HG03039 (cell line): ENCODE measurements around the gene KATNB1.
"Not testable (repeated sequence)": the region's sequence is repeated elsewhere in the genome, so short reads cannot be mapped to it uniquely, and the experiment has no call there.

Source experiments
- ATAC-seq: cut with Tn5 transposase; IDR thresholded peaks from one replicate; pipeline ENCODE4 v1.9.1; 2021; ENCODE audit warnings: mild to moderate bottlenecking, moderate library complexity; ENCODE audit not compliant: unreplicated experiment

The KATNB1 gene

DNA sequence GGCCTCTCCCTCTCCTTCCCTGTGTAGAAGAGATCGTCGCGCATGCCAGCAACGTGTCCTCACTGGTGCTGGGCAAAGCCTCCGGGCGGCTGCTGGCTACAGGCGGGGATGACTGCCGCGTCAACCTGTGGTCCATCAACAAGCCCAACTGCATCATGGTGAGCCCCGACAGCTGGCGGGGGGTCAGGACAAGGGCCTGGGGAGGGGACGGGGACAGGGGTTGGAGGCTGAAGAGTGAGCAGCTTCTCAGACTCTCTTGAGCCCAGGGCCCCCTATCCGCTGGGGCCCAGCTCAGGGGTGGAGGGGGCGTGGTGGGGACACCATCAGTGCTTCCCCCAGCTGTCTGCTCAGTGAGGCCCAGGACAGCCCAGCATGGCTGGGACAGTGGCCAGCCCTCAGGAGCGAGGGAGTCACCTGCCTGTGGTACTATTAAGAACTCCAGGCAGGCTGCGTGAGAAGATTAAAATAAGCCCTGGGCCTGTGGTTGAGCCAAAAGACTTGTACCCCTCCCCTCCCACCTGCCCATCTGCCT lies 6.2 kb downstream of the KATNB1 start:
- no peak for ATAC-seq

DNA sequence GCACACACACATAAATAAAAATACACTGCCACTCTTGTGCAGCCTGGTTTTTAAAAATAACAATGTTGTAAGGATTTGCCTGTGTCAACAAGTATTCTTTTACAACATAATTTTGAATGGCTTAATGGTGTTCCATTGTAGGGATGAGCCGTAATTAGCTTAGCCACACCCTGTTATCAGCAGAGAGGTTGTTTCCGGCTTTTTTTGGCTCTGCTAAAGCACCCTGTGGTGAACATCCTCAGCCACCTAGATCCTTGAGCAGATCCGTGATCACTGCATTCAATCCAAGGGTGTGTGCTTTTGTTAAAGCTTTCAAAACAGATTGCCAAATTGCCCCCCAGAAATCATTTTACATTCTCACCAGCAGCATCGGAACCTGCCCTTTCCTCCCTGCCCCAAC lies 7.0 kb downstream of the KATNB1 start:
- ATAC-seq, result no peak

DNA sequence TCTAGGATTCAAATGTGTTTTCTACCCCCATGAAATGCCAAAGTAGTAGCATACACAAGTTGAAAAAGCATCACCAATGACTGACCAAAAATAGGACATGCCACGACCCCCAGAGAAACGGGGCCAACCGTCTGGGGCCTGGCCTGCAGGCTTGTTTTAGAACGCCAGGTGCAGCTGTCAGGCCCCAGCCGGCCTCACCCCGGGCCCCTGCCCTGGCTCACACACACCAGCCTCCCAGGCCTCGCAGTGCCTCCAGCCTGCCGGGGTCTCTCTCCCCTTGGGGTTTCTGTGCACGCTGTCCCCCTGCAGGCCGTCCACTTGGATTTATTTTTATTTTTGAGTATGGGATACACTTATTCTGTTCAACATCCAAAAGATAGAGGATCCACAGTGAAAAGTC lies 7.9 kb downstream of the KATNB1 start:
- ATAC-seq, result no peak

DNA sequence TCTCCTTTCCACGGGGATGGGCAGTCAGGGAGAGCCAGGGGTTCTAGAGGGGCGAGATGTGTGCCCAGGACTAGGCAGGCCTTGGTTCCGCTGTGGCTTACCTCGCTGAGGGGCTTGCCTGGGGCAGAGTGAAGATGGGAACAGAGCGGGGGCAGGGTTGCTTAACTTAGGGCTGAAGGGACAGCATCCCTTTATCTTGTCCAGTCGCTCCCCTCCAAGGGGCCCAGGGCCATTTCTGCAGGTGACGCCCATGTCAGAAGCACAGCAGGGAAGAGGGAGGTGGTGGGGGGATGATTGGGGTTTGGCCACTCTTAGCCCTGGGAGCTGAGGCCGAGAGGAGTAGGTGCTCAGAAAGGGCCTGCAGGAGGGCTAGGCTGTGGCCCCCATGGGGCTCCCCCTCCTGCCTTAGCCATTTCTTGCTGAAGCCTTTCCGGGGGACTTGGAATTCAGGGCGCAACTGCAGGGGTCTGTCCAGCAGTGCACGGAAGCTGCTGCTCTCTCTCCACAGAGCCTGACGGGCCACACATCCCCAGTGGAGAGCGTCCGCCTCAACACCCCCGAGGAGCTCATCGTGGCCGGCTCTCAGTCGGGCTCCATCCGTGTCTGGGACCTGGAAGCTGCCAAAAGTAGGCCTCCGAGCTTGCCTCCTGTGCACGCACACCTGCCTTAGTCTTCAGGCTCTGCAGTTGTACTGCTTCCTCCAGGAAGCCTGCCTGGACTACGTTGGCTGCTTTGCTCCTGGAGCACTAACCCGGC lies 8.5 kb downstream of the KATNB1 start:
- ATAC-seq, result no peak

DNA sequence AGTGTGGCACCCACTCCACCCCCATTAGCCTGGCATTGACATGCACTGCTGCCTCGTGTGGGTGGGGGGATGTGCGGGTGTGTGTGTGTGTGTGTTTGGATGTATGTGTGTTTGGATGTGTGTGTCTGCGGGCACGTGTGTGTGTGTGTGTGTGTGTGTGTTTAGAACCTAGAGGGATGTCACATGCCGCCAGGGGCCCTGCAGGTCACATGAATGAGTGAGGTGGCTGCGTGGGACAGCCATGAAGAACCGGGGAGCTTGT lies 9.0 kb downstream of the KATNB1 start:
- ATAC-seq, result no peak

DNA sequence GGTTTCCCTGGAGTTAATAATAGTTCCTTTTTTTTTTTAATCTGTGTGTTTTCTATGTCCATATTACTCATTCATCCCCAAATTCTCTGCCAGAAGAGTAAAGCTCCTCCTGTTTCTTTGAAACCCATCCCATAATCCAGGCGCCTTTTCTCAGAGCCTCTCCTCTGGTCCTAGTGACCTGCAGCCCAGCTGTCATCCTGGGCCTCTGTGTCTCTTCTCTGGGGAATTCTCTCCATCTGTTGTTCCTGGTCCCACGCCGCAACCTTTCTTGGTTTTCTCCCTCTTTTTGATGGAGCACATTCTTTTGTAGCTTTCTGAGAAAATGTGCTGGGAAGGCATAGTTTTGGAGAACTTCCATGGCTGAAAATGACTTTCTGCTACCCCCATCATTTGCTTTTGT lies 10.2 kb downstream of the KATNB1 start:
- ATAC-seq, result no peak

DNA sequence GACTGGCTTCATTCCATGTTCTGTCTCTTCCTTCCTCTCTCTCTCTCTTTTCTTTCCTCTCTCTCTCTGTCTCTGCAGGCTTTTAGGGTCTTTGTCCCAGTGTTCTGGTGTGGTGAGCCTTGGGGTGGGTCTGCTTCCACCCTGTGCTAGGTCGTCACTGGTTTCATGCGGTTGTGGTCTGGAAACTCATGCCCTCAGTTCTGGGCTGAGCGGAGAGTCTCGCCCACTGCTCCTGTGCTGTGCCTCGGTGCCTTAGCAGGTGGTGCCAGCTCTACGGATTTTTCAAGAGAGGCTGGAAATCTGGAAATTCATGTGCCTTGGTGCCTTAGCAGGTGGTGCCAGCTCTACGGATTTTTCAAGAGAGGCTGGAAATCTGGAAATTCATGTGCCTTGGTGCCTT lies 10.7 kb downstream of the KATNB1 start:
- ATAC-seq, result not testable (repeated sequence)

DNA sequence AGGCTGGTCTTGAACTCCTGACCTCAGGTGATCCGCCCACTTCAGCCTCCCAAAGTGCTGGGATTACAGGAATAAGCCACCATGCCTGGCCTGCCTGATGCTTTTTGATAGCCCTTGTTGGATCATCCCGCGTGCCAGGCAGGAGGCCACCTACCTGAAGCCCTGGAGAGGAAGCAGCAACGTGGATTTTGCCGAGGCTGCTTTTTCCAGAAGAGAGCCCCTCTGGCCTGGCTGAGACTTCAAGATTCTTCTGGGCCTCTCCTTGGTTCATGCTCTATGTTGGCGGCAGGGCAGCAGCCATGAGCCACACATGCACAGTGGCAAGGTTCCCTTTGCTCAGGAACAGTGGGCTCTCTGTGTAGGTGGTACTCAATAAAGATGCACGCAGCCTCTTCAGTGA lies 11.5 kb downstream of the KATNB1 start:
- ATAC-seq, result no peak

DNA sequence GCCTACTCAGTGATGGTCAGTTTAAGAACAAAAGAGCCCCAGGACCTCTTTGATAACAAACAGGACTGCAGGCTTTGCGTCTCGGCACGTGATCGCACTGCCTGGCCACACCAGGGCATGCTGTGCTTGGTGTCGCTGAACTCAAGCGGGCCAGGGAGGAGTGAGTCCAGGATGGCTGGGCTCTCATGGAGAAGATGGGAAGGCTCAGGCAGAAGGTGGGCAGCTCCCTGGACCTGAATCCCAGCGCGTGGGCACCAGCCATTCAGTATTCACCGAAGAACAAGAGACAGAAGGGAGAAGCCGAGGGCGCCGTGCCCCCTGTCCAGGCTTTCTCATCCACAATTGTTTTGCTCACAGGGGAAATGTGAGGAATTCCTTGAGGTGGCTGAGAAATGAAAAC lies 11.9 kb downstream of the KATNB1 start:
- ATAC-seq, result no peak

DNA sequence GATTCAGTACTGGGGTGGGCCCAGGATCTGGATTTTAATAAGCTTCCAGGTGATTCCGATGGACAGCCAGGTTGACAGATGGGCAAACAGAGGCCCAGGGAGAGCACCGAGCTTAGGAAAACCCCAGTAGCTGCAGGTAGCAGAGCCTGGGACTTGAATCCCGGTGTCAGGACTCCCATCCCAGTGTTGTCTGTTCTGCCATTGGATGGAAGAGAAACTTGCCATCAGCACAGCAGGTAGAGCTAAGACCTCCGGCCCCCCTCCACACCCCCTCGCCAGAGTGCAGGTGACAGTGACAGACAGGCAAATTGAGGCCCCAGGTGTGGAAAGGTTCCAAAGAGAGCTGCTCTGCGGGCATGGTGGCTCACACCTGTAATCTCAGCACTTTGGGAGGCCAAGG lies 12.4 kb downstream of the KATNB1 start:
- no peak for ATAC-seq

DNA sequence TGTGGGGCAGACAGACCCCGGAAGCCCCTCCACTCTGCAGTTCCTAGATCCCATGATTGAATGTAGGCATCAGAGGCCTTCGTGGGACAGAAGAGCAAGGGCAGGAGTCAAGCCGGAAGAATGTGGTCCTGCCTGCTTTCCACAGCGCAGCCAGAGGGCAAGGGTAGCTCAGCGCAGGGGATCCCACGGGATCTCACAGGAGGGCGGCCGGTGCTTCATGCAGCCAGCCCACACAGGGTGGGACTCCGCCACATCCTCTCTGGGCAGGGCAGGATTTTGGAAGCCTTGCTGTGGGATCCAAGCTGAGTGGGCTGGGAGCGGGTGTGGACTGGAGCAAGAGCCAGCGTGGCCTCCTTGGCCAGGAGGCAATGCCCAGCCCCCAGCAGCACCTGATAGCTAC lies 13.0 kb downstream of the KATNB1 start:
- ATAC-seq, result no peak

DNA sequence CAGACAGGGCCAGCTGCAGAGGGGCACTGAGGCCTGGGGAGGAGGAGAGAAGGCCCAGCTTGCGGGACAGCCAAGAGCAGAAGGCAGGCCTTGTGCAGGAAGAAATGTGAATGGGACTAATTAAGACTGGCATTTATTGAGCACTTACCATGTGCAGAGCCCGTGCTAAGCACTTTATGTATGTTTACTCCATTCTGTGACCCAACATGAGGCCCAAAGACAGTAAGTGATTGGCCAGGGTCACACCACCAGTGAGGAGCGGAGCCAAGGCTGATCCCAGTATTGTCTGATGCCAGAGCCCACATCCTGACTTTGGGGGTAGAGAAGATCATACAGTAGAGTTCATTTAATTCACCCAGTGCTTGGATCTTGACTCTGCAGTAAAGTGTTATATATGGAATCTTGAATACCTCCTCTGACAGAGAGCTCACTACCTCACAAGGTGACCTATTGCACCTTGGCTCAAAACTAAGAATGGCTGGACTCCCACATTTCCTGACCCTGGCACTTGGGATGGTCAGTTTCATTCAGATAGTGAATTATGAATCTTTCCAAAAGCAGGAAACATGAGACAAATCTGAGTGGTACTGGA lies 13.6 kb downstream of the KATNB1 start:
- no peak for ATAC-seq

DNA sequence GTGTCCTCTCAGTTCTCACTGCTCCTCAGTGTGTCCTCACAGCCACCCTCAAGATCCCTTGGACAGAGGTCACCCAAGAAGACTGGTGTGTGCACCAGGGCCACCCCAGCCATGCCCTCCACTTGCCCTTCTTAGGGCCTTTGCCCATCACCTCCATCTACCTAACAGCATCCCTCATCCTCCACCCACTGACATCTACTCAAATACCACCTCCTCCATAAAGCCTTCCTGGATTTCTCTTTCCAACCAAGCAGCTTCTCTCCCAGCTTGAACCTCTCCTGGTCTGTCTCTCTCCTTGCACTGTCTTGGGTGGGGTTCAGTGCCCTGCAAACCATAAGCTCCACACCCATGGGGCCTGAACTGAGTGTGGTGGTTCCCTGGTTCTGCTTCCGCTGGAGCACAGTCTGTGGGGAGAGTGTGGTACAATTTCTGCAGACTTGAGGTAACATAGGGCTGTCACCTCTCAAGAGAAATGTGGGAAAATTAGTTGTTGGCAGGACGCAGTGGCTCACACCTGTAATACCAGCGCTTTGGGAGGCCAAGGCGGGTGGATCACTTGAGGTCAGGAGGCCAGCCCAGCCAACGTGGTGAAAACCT lies 14.4 kb downstream of the KATNB1 start:
- no peak for ATAC-seq

DNA sequence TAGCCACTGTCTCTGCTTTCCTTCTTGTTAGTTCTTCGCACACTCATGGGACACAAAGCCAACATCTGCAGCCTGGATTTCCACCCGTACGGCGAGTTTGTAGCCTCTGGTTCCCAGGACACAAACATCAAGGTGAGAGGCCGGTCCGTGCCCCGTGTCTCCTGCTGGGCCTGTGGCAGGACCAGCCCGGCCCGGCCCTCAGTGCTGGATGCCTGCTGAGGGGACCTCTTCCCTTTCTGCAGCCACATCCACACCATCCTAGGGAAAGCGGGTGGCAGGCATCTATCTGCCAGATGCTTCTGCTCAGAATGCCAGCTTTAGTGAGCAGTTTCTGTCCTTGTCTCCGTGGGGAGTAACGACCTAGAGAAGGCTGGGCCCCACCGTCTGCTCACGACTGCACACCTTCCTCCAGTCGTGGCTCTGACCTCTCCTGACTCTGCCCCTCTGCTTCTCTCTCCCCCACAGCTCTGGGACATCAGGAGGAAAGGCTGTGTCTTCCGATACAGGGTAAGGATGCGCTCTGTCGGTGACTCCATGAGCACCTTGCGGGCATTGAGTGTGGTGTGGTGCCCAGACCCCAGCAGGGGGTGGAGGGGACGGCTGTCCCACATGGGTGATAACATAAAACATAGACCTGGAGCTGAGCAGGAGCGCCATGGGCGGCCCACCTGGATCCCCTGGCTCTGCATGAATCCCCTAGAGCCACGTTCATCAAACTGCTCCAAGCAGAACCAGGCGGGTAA lies 15.4 kb downstream of the KATNB1 start:
- ATAC-seq, result no peak

DNA sequence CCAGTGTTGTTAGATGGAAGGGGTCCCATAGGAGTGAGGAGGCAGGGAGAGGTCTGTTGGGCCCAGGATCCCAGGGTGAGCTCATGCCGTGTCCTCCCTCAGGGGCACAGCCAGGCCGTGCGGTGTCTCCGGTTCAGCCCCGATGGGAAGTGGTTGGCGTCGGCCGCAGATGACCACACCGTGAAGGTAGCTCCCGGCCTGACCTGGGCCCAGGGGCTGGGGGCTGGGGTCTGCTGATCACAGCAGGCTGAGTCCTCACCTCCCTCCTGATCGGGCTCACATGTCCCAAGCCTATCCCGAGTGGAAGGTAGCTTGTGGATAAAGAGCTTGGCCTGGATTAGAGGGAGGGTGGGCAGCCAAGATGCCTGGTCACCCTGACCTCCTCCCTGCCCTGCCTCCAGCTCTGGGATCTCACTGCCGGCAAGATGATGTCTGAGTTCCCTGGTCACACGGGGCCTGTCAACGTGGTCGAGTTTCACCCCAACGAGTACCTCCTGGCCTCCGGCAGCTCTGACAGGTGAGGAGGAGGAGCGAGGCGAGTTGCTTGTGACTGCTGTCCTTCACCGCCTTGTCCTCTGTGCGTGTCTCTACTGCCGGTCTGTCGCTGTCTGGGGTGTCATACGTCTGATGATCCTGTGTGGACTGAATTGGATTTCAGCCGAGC lies 16.1 kb downstream of the KATNB1 start:
- ATAC-seq, result no peak

DNA sequence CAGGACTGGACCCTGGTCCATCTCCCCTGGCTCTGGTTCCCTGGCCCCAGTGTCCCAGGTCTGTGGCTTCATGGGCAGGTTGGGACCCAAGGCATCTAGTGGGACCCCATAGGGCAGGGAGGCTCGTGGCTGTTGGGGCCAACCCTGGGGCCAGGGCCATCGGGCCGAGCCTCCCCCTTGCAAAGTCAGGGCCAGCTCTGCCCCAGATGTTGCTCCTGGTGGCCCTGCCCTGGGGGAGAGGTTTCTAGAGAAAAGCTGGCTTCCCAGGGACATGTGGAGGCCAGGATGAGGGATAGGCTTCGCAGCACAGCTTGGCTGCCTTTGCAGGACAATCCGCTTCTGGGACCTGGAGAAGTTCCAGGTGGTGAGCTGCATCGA lies 16.6 kb downstream of the KATNB1 start:
- ATAC-seq, result no peak

DNA sequence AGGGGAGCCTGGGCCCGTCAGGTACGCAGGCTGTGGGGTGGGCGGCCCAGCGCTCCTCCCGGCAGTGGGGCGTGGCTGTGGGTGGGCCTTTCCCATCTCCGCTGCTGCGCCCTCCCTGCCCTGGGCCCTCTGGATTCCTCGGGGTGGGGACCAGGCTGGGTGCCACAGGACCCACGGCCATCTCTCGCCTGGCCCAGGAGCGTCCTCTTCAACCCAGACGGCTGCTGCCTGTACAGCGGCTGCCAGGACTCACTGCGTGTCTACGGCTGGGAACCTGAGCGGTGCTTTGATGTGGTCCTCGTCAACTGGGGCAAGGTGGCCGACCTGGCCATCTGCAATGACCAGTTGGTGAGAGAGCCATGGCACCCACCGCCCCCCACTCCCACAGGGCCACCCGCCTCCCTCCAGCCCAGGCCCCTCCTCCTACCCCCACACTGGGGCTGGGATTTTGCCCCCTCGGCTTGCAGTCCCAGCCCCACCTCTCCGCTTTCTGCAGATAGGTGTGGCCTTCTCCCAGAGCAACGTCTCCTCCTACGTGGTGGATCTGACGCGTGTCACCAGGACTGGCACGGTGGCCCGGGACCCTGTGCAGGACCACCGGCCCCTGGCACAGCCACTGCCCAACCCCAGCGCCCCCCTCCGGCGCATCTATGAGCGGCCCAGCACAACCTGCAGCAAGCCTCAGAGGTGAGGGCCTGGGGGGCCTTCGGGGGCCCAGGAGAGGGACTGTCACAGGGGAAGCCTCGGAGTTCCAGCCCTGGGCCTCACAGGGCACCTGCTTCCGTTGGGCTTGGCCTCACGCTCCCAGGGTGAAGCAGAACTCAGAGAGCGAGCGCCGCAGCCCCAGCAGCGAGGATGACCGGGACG lies 17.2 kb downstream of the KATNB1 start:
- no peak for ATAC-seq

DNA sequence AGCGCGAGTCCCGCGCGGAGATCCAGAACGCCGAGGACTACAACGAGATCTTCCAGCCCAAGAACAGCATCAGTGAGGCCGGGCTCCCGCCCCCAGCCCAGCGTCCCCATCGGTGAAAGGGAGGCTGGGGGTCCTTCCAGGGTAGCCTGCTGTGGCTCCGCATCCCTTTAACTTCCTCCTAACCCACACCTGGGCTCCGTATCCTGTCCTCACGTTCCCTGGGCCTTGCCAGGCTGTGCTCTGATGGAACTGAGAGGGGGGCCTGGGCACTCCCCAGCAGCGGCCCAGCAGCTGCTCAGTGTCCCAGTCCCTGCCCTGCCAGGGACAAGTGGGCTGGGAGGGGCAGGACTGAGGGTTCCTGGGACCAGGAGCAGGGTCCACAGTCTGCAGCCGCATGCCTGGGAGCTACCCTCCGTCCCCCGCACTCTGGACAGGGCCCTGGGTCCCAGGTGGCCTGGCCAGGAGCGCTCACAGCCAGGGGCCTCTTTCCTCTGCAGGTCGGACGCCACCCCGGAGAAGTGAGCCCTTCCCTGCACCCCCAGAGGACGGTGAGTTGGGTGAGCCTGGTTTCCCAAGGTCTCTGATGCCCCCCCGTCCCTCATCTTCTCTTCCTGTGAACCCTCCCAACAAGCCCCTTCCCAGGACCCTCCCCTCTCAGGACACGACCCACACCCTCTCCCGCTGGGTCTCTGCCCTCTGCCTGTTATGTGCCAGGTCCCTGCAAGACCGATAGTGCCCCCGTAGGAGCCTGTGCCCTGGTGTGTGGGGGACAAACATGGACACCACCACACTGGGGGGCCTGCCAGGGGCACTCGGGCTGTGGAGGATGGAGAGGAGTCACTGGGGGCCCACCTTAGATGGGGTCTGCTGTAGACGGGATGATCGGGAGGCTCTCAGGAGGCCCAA lies 18.1 kb downstream of the KATNB1 start:
- ATAC-seq, result no peak

DNA sequence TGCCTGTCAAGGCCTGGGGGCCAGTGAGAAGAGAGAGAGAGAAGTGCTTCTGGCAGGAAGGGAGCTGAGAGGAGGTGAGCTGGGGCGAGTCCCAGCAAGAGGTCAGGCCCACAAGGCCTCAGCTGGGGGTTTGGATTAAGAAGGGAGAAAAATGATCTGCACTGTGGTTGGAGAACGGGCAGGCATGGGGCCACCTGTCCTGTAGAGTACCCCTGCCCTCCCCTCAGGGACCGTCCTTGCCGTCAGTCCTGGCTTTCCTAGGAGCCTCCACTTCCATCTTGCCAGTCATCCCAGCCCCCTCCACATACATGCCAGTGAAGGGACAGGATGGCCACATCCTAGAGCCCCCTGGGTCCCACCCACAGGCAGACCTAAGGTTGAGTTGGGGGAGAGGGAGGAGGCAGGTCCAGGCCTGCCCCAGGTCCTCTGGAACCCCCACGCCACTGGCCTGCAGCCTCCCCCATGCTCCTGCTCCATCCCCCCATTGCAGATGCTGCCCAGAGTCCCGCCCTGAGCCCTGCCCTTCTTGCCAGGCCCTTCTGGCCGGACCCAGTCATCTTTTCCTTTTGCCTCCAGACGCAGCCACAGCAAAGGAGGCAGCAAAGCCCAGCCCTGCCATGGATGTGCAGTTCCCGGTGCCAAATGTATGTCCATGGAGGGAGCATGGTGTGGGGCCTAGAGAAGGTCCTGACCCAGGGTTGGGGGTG lies 18.9 kb downstream of the KATNB1 start:
- no peak for ATAC-seq
